ENCODE results near the gene PIK3C2G. TPM values are rescaled to one million over a fixed set of nuclear protein-coding genes. Genes with fewer than 3 reads are reported as not detected.

PIK3C2G gene
- total RNA-seq, 3 donors from 2014 or later = 0.23 to 0.43 (median 0.32) TPM

GRCh38 chr12:18424857-18425256, 163.5 kb downstream of the PIK3C2G start:
- Histone ChIP-seq H3K4me1 (ENCODE audit: low read depth) (no peaks in the 10 kb centered on the region), H3K9me3 (no peaks in the 10 kb centered on the region), H3K36me3 (ENCODE audit: low read depth) (no peaks in the 10 kb centered on the region), H3K4me3 (no peak overlapping the region)
- intact Hi-C loops (cut with DNase I, micrococcal nuclease) = no loop called here
- TF ChIP-seq CTCF (IDR thresholded peaks at IDR 0.05) = no peak
- no peak for DNase-seq
- ATAC-seq = no peak

- DNase-seq (no peak), ATAC-seq (no peak)
- no peak for TF ChIP-seq CTCF (IDR thresholded peaks at IDR 0.05)
- Histone ChIP-seq H3K4me3 (no peak overlapping the region), H3K4me1 (ENCODE audit: low read depth) (no peaks in the 10 kb centered on the region), H3K9me3 (no peaks in the 10 kb centered on the region), H3K36me3 (ENCODE audit: low read depth) (no peaks in the 10 kb centered on the region)
- intact Hi-C loops (cut with DNase I, micrococcal nuclease) = no loop called here
These were observed 166.2 kb downstream of the PIK3C2G start for GRCh38 chr12:18427520-18427919.

- Histone ChIP-seq H3K4me1 (ENCODE audit: low read depth) (no peaks in the 10 kb centered on the region), H3K36me3 (ENCODE audit: low read depth) (no peaks in the 10 kb centered on the region), H3K4me3 (no peak overlapping the region), H3K9me3 (no peaks in the 10 kb centered on the region)
- DNase-seq = no peak
- no peak for TF ChIP-seq CTCF (IDR thresholded peaks at IDR 0.05)
- ATAC-seq = no peak
- intact Hi-C loops (cut with DNase I, micrococcal nuclease) = no loop called here
These were observed 167.1 kb downstream of the PIK3C2G start for GRCh38 chr12:18428416-18428815.

GRCh38 chr12:18429366-18429765, 168.0 kb downstream of the PIK3C2G start:
- no peak overlapping the region for H3K4me3 ChIP-seq
- no peak for TF ChIP-seq CTCF (IDR thresholded peaks at IDR 0.05)
- ATAC-seq (no peak), DNase-seq (no peak)
- H3K4me1 ChIP-seq (ENCODE audit: low read depth) = no peaks in the 10 kb centered on the region
- intact Hi-C loops (cut with DNase I, micrococcal nuclease) = no loop called here
- H3K36me3 ChIP-seq (ENCODE audit: low read depth) = no peaks in the 10 kb centered on the region
- H3K9me3 ChIP-seq = no peaks in the 10 kb centered on the region

- H3K36me3 ChIP-seq (ENCODE audit: low read depth) = no peaks in the 10 kb centered on the region
- H3K4me3 ChIP-seq = no peak overlapping the region
- ATAC-seq = peak; percentile 84
- peak in 2 of 3 donors; percentile 25 to 64 for DNase-seq
- H3K9me3 ChIP-seq = no peaks in the 10 kb centered on the region
- intact Hi-C loops (cut with DNase I, micrococcal nuclease) = no loop called here
- TF ChIP-seq CTCF (IDR thresholded peaks at IDR 0.05) = peak; percentile 63
- no peaks in the 10 kb centered on the region for H3K4me1 ChIP-seq (ENCODE audit: low read depth)
These were observed 169.2 kb downstream of the PIK3C2G start for GRCh38 chr12:18430425-18431048.

GRCh38 chr12:18431771-18432170, 170.5 kb downstream of the PIK3C2G start:
- DNase-seq (no peak), ATAC-seq (no peak)
- intact Hi-C loops (cut with DNase I, micrococcal nuclease) = no loop called here
- no peaks in the 10 kb centered on the region for H3K4me1 ChIP-seq (ENCODE audit: low read depth)
- TF ChIP-seq CTCF (IDR thresholded peaks at IDR 0.05) = no peak
- no peaks in the 10 kb centered on the region for H3K36me3 ChIP-seq (ENCODE audit: low read depth)
- no peaks in the 10 kb centered on the region for H3K9me3 ChIP-seq
- H3K4me3 ChIP-seq = no peak overlapping the region

Measured in mucosa of descending colon (tissue), 3 donors.